HEK293 (cell line): Measurements from ENCODE around the gene MYO1E.

Source experiments
- CTCF ChIA-PET: fragments of 350-600 bp; formaldehyde crosslinking; extraction: SDS; loops from one replicate; lab custom pipeline; 2021; ENCODE audit warnings: antibody characterized with exemption; lab: Yijun Ruan, JAX
- POLR2A ChIA-PET: fragments of 300-600 bp; formaldehyde crosslinking; extraction: SDS; loops from one replicate; lab custom pipeline; 2020; ENCODE audit warnings: antibody characterized with exemption, inconsistent platforms; lab: Yijun Ruan, JAX
- H3K27ac ChIP-seq: fragments of 200-500 bp; sonication (Bioruptor generic); 2 replicates; pipeline ENCODE4 v1.5.1; 2014; ENCODE audit warnings: low read depth, low read length, control low read depth, inconsistent platforms; ENCODE audit errors: extremely low read depth
- H3K36me3 ChIP-seq, 2 experiments: fragments of 200-500 bp in 1 of 2; sonication (Bioruptor generic) in 1 of 2; 1 replicate in 1 of 2; 2 replicates in 1 of 2; pipeline ENCODE4 v1.5.1; 2014 to 2017; ENCODE audit warnings: inconsistent platforms in 2 of 2, low read length in 2 of 2; ENCODE audit not compliant: control insufficient read depth in 2 of 2, insufficient read depth in 1 of 2
- H3K4me1 ChIP-seq: fragments of 200-500 bp; sonication (Bioruptor generic); 2 replicates; pipeline ENCODE4 v1.5.1; 2014; ENCODE audit warnings: mild to moderate bottlenecking, low read length, inconsistent platforms; ENCODE audit not compliant: control insufficient read depth, insufficient read depth
- H3K4me3 ChIP-seq: 2 replicates; pipeline ENCODE4 v1.5.1; 2011; ENCODE audit warnings: low read depth, mild to moderate bottlenecking, control low read depth, low read length, moderate library complexity
- H3K9me3 ChIP-seq: fragments of 200-500 bp; sonication (Bioruptor generic); 2 replicates; pipeline ENCODE4 v1.5.1; 2014; ENCODE audit warnings: low read depth, low read length, inconsistent platforms; ENCODE audit not compliant: control insufficient read depth, insufficient read depth
- GLI4 ChIP-seq: fragments of 450-650 bp; formaldehyde crosslinking; IDR thresholded peaks from 2 replicates; pipeline ENCODE4 v1.5.1; 2016; ENCODE audit warnings: missing biosample characterization, missing genetic modification characterization
- HIC1 ChIP-seq: fragments of 450-650 bp; formaldehyde crosslinking; IDR thresholded peaks from 2 replicates; pipeline ENCODE4 v1.5.1; 2016; ENCODE audit warnings: missing biosample characterization, missing genetic modification characterization
- KLF1 ChIP-seq: fragments of 450-650 bp; formaldehyde crosslinking; IDR thresholded peaks from 2 replicates; pipeline ENCODE4 v1.5.1; 2016; ENCODE audit warnings: missing biosample characterization, missing genetic modification characterization
- KLF17 ChIP-seq: fragments of 450-650 bp; formaldehyde crosslinking; IDR thresholded peaks from 2 replicates; pipeline ENCODE4 v1.5.1; 2016; ENCODE audit warnings: missing biosample characterization, missing genetic modification characterization
- MZF1 ChIP-seq: fragments of 450-650 bp; formaldehyde crosslinking; IDR thresholded peaks from 2 replicates; pipeline ENCODE4 v1.5.1; 2017; ENCODE audit warnings: missing biosample characterization, missing genetic modification characterization, borderline replicate concordance
- SETDB1 ChIP-seq: IDR thresholded peaks from one replicate; pipeline ENCODE4 v1.6.1; 2017; ENCODE audit warnings: mild to moderate bottlenecking, low read length, moderate library complexity, mixed read lengths; ENCODE audit not compliant: insufficient read length
- YY2 ChIP-seq: fragments of 450-650 bp; formaldehyde crosslinking; IDR thresholded peaks from 2 replicates; pipeline ENCODE4 v1.5.1; 2016; ENCODE audit warnings: missing biosample characterization, missing genetic modification characterization
- ZFP37 ChIP-seq: fragments of 450-650 bp; formaldehyde crosslinking; IDR thresholded peaks from 2 replicates; pipeline ENCODE4 v1.5.1; 2016; ENCODE audit warnings: missing biosample characterization, missing genetic modification characterization
- ZNF155 ChIP-seq: fragments of 450-650 bp; formaldehyde crosslinking; IDR thresholded peaks from 2 replicates; pipeline ENCODE4 v1.5.1; 2016; ENCODE audit warnings: missing biosample characterization, missing genetic modification characterization
- ZNF184 ChIP-seq: fragments of 450-650 bp; IDR thresholded peaks from 2 replicates; pipeline ENCODE4 v1.5.1; 2018; ENCODE audit warnings: missing biosample characterization, mild to moderate bottlenecking, missing genetic modification characterization
- ZNF221 ChIP-seq: fragments of 450-650 bp; formaldehyde crosslinking; IDR thresholded peaks from 2 replicates; pipeline ENCODE4 v1.5.1; 2017; ENCODE audit warnings: missing biosample characterization, missing genetic modification characterization, borderline replicate concordance
- ZNF24 ChIP-seq: fragments of 450-650 bp; formaldehyde crosslinking; IDR thresholded peaks from 2 replicates; pipeline ENCODE4 v1.5.1; 2016; ENCODE audit warnings: missing biosample characterization, missing genetic modification characterization
- ZNF362 ChIP-seq: fragments of 450-650 bp; formaldehyde crosslinking; IDR thresholded peaks from 2 replicates; pipeline ENCODE4 v1.5.1; 2016; ENCODE audit warnings: missing biosample characterization, missing genetic modification characterization
- ZNF391 ChIP-seq: fragments of 450-650 bp; formaldehyde crosslinking; IDR thresholded peaks from 2 replicates; pipeline ENCODE4 v1.5.1; 2016; ENCODE audit warnings: low read depth, missing biosample characterization, missing genetic modification characterization, borderline replicate concordance
- ZNF510 ChIP-seq: fragments of 450-650 bp; formaldehyde crosslinking; IDR thresholded peaks from 2 replicates; pipeline ENCODE4 v1.5.1; 2018; ENCODE audit warnings: mild to moderate bottlenecking, missing genetic modification characterization, missing biosample characterization; ENCODE audit not compliant: insufficient replicate concordance
- ZNF521 ChIP-seq: fragments of 450-650 bp; formaldehyde crosslinking; IDR thresholded peaks from 2 replicates; pipeline ENCODE4 v1.5.1; 2017; ENCODE audit warnings: missing biosample characterization, mild to moderate bottlenecking, missing genetic modification characterization
- ZNF529 ChIP-seq: fragments of 450-650 bp; formaldehyde crosslinking; IDR thresholded peaks from 2 replicates; pipeline ENCODE4 v1.5.1; 2017; ENCODE audit warnings: missing genetic modification characterization, missing biosample characterization; ENCODE audit not compliant: insufficient replicate concordance
- ZNF555 ChIP-seq: fragments of 450-650 bp; formaldehyde crosslinking; conservative IDR thresholded peaks from 2 replicates; pipeline ENCODE4 v1.5.1; 2017; ENCODE audit warnings: missing biosample characterization, mild to moderate bottlenecking, missing genetic modification characterization, inconsistent platforms
- ZNF585B ChIP-seq: fragments of 450-650 bp; formaldehyde crosslinking; IDR thresholded peaks from 2 replicates; pipeline ENCODE4 v1.5.1; 2016; ENCODE audit warnings: missing biosample characterization, missing genetic modification characterization
- ZNF621 ChIP-seq: fragments of 450-650 bp; formaldehyde crosslinking; IDR thresholded peaks from 2 replicates; pipeline ENCODE4 v1.5.1; 2017; ENCODE audit warnings: missing biosample characterization, missing genetic modification characterization
- ZNF704 ChIP-seq: fragments of 450-650 bp; formaldehyde crosslinking; IDR thresholded peaks from 2 replicates; pipeline ENCODE4 v1.5.1; 2016; ENCODE audit warnings: missing biosample characterization, missing genetic modification characterization
- ZNF837 ChIP-seq: fragments of 450-650 bp; formaldehyde crosslinking; IDR thresholded peaks from 2 replicates; pipeline ENCODE4 v1.5.1; 2016; ENCODE audit warnings: missing biosample characterization, missing genetic modification characterization
- ZNF843 ChIP-seq: fragments of 450-650 bp; formaldehyde crosslinking; IDR thresholded peaks from 2 replicates; pipeline ENCODE4 v1.5.1; 2016; ENCODE audit warnings: missing biosample characterization, missing genetic modification characterization
- ZSCAN16 ChIP-seq: fragments of 450-650 bp; formaldehyde crosslinking; IDR thresholded peaks from 2 replicates; pipeline ENCODE4 v1.5.1; 2016; ENCODE audit warnings: missing biosample characterization, missing genetic modification characterization
- ZSCAN23 ChIP-seq: fragments of 450-650 bp; formaldehyde crosslinking; IDR thresholded peaks from 2 replicates; pipeline ENCODE4 v1.5.1; 2016; ENCODE audit warnings: missing biosample characterization, missing genetic modification characterization
- TF ChIP-seq, protein P1 (sequence below): fragments of 450-650 bp; formaldehyde crosslinking; IDR thresholded peaks from 2 replicates; pipeline ENCODE4 v1.5.1; 2016; ENCODE audit warnings: missing biosample characterization, missing genetic modification characterization

Gene MYO1E

DNA sequence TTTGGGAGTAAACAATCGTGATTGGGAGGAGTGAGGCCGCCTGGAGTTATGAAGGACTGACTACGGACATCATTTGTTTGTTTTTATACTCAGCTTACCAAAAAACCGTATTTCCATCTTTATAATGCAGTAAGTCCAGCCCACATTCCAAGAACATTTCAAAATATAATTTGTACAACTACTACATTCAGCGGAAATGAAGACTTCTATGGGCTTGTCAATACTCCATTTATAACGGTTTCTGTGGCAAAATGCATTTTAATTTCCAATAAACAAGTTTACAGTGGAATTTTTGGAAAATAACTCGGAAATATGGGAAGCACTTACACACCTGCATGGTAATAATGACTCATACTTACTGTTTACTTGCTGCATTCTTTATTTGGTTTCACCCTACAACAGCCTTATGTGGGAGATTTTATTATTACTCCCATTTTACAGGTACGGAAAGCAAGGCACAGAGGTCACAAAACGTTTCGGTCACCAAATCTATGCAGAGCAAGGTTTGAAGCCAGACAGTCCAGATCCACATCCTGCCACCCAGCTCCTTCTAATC lies 103.7 kb downstream of the MYO1E start:
- Histone ChIP-seq H3K9me3 (no peaks in the 10 kb centered on the region), H3K36me3 (no peaks in the 10 kb centered on the region; a peak in 1 of 3 replicates), H3K27ac (no peak overlapping the region), H3K4me3 (no peak overlapping the region), H3K4me1 (no peaks in the 10 kb centered on the region)
- POLR2A ChIA-PET = interaction anchor here (1.0 kb wide), 1 partner anchor 104 kb away, joined by 3 read pairs; the partner anchor contains the start of gene MYO1E
- CTCF ChIA-PET = no interaction called here
- TF ChIP-seq ZNF843 (tag by site-specific recombination) (no peak), ZNF521 (tag by site-specific recombination) (no peak), ZNF155 (tag by site-specific recombination) (no peak), SETDB1 (no peak), ZNF184 (tag by site-specific recombination) (no peak), ZNF24 (tag by site-specific recombination) (no peak), ZNF704 (tag by site-specific recombination) (no peak), ZNF391 (tag by site-specific recombination) (no peak), ZFP37 (no peak), ZNF555 (tag by site-specific recombination) (no peak), YY2 (no peak)

- no peaks in the 10 kb centered on the region for H3K4me1 ChIP-seq
- ChIA-PET POLR2A (no interaction called here), CTCF (no interaction called here)
- no peaks in the 10 kb centered on the region; a peak in 1 of 3 replicates for H3K36me3 ChIP-seq
- no peak overlapping the region for H3K4me3 ChIP-seq
- H3K9me3 ChIP-seq = no peaks in the 10 kb centered on the region
- no peak overlapping the region for H3K27ac ChIP-seq
- TF ChIP-seq KLF1 = no peak
- TF ChIP-seq KLF17 (tag by site-specific recombination) = no peak
- TF ChIP-seq, protein P1, sequence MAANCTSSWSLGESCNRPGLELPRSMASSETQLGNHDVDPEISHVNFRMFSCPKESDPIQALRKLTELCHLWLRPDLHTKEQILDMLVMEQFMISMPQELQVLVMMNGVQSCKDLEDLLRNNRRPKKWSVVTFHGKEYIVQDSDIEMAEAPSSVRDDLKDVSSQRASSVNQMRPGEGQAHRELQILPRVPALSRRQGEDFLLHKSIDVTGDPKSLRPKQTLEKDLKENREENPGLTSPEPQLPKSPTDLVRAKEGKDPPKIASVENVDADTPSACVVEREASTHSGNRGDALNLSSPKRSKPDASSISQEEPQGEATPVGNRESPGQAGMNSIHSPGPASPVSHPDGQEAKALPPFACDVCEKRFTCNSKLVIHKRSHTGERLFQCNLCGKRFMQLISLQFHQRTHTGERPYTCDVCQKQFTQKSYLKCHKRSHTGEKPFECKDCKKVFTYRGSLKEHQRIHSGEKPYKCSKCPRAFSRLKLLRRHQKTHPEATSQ (tag by site-specific recombination) = no peak
- TF ChIP-seq ZNF621 = no peak
- TF ChIP-seq GLI4 (tag by site-specific recombination) = no peak
- TF ChIP-seq ZNF529 = no peak
- TF ChIP-seq ZSCAN23 (tag by site-specific recombination) = no peak
- TF ChIP-seq ZNF221 (tag by site-specific recombination) = no peak
- TF ChIP-seq ZNF362 = no peak
- TF ChIP-seq ZNF510 (tag by site-specific recombination) = no peak
- TF ChIP-seq ZNF837 (tag by site-specific recombination) = no peak
- no peak for TF ChIP-seq ZNF585B (tag by site-specific recombination)
- no peak for TF ChIP-seq ZNF704 (tag by site-specific recombination)
- no peak for TF ChIP-seq MZF1 (tag by site-specific recombination)
- no peak for TF ChIP-seq HIC1 (tag by site-specific recombination)
- no peak for TF ChIP-seq ZSCAN16 (tag by site-specific recombination)
Measured at GRCh38 chr15:59268168-59268851, 104.4 kb downstream of the MYO1E start.
